NCI-H146 treated with DMSO at 0.1 percent for 48 hours (cell line): ENCODE data around the gene RTEL1.

Experiments used
- DNase-seq: peaks from one replicate; lab custom pipeline; 2025; ENCODE audit not compliant: unreplicated experiment; lab: John Stamatoyannopoulos, UW

Gene RTEL1

DNA sequence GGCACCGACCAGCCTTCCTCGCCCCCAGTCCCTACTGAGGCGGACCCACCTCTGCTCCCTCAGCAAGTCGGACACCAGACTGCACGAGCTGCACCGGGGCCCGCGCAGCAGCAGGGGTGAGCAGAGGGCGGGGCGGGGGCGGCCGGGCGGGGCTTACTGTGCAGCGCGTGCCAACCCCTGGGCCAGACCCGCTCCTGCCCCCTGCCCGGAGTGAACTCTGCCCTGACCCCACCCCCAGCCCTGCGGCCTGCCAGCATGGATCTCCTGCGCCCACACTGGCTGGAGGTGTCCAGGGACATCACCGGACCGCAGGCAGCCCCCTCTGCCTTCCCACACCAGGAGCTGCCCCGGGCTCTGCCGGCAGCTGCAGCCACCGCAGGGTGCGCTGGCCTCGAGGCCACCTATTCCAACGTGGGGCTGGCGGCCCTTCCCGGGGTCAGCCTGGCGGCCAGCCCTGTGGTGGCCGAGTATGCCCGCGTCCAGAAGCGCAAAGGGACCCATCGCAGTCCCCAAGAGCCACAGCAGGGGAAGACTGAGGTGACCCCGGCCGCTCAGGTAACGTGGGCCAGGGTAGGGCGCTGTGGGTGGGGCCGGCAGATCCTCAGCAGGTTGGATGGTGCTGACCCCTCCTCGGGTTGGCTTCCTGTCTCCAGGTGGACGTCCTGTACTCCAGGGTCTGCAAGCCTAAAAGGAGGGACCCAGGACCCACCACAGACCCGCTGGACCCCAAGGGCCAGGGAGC, 80.0 kb downstream of the RTEL1 start:
- DNase-seq, result no peak

DNA sequence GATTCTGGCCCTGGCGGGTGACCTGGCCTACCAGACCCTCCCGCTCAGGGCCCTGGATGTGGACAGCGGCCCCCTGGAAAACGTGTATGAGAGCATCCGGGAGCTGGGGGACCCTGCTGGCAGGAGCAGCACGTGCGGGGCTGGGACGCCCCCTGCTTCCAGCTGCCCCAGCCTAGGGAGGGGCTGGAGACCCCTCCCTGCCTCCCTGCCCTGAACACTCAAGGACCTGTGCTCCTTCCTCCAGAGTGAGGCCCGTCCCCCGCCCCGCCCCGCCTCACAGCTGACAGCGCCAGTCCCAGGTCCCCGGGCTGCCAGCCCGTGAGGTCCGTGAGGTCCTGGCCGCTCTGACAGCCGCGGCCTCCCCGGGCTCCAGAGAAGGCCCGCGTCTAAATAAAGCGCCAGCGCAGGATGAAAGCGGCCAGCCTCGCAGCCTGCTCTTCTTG, 80.6 kb downstream of the RTEL1 start:
- no peak for DNase-seq

- DNase-seq, result no peak
Observed at GRCh38 chr20:63739130-63740069, 81.3 kb downstream of the RTEL1 start, which contains the start of gene SLC2A4RG. Gene SLC2A4RG, plus strand, starts transcription at chr20:63739776. Its CDS starts 137 bp downstream, at chr20:63739913.

- DNase-seq, result no peak
Observed at GRCh38 chr20:63740070-63740626, 82.0 kb downstream of the RTEL1 start.

GRCh38 chr20:63740627-63741353, 82.7 kb downstream of the RTEL1 start:
- peak; percentile 59 for DNase-seq

DNA sequence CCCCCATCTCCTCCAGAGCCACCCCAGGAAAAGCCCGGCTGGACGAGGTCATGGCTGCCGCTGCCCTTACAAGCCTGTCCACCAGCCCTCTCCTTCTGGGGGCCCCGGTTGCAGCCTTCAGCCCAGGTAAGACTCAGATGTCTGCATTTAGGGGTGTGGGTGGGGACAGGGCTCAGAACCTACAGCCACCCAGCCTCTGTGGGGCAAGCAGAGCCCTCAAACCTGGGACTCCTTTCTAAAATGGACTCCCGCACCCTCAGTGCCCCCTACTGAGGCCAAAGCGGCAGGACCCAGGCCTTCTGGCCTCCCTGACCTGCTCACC, 83.2 kb downstream of the RTEL1 start:
- no peak for DNase-seq

DNA sequence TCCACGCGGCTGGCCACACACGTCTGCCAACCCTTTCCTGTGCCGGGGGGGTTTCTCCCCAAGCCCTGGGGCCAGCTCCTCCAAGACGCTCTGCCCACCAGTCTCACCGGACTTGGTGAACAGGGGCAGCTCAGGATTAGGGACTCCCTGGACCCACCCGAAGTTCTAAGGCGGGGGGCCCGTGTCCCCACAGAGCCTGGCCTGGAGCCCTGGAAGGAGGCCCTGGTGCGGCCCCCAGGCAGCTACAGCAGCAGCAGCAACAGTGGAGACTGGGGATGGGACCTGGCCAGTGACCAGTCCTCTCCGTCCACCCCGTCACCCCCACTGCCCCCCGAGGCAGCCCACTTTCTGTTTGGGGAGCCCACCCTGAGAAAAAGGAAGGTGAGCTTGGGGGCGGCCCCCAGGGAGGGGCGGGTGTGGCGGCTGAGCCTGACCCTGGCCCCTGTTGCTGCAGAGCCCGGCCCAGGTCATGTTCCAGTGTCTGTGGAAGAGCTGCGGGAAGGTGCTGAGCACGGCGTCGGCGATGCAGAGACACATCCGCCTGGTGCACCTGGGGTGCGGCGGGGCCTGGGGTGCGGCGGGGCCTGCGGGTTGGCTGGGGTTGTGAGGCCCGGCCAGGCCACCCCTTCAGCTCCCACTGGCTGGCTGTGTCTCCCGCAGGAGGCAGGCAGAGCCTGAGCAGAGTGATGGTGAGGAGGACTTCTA, 83.7 kb downstream of the RTEL1 start:
- no peak for DNase-seq

DNA sequence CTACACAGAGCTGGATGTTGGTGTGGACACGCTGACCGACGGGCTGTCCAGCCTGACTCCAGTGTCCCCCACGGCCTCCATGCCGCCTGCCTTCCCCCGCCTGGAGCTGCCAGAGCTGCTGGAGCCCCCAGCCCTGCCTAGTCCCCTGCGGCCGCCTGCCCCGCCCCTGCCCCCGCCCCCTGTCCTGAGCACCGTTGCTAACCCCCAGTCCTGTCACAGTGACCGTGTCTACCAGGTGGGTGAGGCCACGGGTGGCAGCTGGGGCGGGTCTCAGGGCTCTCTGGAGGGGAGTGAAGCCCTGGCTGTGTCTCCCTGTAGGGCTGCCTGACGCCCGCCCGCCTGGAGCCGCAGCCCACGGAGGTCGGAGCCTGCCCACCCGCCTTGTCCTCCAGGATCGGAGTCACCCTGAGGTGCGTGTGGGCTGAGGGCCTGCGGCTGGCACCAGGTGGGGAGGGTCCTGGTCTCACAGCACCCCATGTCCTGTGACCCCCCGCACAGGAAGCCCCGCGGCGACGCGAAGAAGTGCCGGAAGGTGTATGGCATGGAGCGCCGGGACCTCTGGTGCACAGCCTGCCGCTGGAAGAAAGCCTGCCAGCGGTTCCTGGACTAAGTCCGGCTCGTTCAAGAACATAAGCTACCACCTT, 84.4 kb downstream of the RTEL1 start:
- DNase-seq, result no peak

DNA sequence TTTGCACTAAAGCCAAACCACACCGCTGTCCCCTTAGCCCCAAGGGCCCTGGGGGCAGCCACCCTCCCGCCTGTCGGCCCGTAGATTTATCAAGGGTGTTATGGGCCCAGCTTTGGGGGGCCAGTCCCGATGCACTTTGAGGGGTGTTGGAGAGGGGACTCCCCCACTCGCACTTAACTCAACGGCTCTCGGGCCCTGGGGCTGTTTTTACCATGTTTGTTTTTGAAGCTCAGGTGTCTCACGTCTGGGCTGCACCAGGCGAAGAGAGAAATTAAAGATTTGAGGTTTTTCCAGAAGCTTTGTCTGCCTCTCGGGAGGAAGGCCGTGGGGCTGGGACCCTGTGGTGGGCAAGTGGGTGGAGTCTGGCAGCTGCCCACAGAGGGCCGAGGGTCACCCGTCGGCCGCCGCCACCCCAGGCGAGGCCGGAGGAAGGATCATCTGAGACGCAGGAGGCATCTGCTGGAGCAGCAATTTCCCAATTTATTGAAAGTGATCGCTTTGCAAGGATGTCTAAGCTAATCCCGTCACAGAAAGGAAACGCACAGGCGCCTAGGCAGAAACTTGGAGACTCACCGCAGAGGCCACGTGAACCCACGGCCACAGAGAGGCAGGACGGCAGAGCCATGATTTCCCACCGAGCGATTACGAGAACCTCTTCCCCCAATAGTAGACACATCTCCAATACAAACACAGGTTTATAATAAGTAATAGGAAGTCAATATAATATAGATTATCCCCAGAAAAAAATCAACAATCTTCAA, 85.3 kb downstream of the RTEL1 start:
- no peak for DNase-seq

- no peak for DNase-seq
Observed at GRCh38 chr20:63744158-63744557, 86.0 kb downstream of the RTEL1 start.

GRCh38 chr20:63744574-63745423, 86.7 kb downstream of the RTEL1 start:
- DNase-seq, result no peak

DNA sequence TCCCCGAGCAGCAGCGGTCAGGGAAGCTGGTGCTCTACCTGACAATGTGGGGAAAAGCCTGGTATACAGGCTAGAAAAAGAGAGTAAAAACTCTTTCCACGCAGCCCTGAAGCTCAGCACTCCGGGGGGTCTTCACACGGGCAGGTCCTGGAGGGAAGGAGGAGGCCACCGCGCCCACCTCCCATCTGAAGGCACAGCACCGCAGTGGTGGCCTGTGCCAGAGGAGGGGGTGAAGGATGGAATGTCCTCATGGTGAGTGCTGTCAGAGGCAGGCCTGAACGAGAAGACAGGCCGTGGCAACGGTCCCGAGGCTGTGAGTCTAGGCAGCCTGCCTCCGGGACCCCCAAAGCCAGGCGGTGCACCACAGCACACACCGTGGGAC, 87.3 kb downstream of the RTEL1 start:
- no peak for DNase-seq
